Ovary (tissue), 3 donors: Measurements from ENCODE around the gene PLD6.

Source experiments
- EP300 ChIP-seq: sonication (generic); formaldehyde crosslinking; IDR thresholded peaks from one replicate; pipeline ENCODE4 v1.6.1; 2017; ENCODE audit warnings: antibody characterized with exemption
- POLR2A ChIP-seq: fragments of 450-650 bp; IDR thresholded peaks from one replicate; pipeline ENCODE4 v1.6.1; 2017; ENCODE audit warnings: antibody characterized with exemption, mild to moderate bottlenecking, moderate library complexity
- TF ChIP-seq, protein P1 (sequence below), 3 donors: fragments of 450-650 bp in 2 of 3; fragments of 200-600 bp in 1 of 3; IDR thresholded peaks; one replicate each; pipeline versions ENCODE4 v1.5.1 to v1.8.0; 2016 to 2022; ENCODE audit warnings: antibody characterized with exemption in 3 of 3, mild to moderate bottlenecking in 1 of 3
- donor health status: DM: no; HTN: no; CAD: no.

DNA sequence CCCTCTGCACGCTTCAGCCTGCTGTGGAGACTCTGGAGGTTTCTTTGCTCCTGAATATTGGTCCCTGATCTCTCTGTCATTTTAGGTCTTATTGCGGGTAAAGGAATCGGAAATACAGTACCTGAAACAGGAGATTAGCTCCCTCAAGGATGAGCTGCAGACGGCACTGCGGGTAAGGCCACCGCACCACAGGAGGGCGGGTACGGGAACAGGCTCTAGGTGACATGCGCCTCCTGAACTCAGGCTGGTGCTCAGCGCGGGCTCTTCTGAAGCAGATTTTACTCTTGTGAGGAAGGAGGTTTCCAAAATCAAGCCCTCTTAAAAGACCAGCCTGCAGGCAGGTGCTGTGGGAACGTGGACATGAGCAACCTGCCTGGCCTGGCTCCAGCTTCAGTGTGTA lies 29.8 kb downstream of the PLD6 start:
- TF ChIP-seq POLR2A = no peak
- TF ChIP-seq, protein P1, sequence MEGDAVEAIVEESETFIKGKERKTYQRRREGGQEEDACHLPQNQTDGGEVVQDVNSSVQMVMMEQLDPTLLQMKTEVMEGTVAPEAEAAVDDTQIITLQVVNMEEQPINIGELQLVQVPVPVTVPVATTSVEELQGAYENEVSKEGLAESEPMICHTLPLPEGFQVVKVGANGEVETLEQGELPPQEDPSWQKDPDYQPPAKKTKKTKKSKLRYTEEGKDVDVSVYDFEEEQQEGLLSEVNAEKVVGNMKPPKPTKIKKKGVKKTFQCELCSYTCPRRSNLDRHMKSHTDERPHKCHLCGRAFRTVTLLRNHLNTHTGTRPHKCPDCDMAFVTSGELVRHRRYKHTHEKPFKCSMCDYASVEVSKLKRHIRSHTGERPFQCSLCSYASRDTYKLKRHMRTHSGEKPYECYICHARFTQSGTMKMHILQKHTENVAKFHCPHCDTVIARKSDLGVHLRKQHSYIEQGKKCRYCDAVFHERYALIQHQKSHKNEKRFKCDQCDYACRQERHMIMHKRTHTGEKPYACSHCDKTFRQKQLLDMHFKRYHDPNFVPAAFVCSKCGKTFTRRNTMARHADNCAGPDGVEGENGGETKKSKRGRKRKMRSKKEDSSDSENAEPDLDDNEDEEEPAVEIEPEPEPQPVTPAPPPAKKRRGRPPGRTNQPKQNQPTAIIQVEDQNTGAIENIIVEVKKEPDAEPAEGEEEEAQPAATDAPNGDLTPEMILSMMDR (IDR thresholded peaks at IDR 0.05) = no peak
- no peak for TF ChIP-seq EP300
